SIG-M5 treated with dmso at 0.1 percent for 504 hours (cell line): ENCODE data around the gene CACNA1H.

Experiments used
- DNase-seq: peaks from one replicate; lab custom pipeline; 2025; ENCODE audit not compliant: unreplicated experiment; lab: John Stamatoyannopoulos, UW

Gene CACNA1H

GRCh38 chr16:1141716-1142115 is 11.2 kb upstream of the CACNA1H start:
- DNase-seq: no peak

GRCh38 chr16:1142911-1143310 is 10.0 kb upstream of the CACNA1H start:
- no peak for DNase-seq

DNA sequence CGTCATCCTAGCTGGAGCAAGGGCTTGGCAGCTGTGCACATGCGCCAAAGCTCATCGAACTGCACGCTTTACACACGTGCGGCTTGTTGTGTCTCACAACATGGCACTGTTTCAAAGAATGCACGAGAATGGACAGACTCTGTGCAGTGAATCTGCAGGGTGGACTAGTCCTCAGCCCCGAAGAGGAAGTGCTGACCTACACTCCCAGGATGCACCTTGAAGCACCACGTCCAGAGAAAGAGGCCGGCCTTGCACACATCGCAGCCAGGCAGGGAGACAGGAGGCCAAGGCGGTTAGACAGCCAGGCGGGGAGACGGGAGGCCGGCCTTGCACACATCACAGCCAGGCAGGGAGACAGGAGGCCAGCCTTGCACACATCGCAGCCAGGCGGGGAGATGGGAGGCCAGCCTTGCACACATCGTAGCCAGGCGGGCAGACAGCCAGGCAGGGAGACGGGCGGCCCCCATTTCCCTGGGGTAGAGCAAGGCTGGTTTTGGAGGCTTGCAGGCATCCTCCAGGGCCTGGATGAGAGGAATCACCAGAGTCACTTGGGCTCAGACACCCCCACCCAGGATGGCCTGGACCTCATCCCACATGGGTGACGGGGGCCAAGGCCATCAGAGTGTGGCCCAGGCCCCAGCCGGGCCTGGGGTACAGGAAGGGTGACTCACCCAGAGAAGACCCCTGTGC is 9.0 kb upstream of the CACNA1H start:
- no peak for DNase-seq

GRCh38 chr16:1144476-1145382 is 8.2 kb upstream of the CACNA1H start:
- DNase-seq: no peak

GRCh38 chr16:1145383-1146100 is 7.4 kb upstream of the CACNA1H start:
- DNase-seq: no peak

- no peak for DNase-seq
These were observed 6.5 kb upstream of the CACNA1H start for GRCh38 chr16:1146409-1146808.

DNA sequence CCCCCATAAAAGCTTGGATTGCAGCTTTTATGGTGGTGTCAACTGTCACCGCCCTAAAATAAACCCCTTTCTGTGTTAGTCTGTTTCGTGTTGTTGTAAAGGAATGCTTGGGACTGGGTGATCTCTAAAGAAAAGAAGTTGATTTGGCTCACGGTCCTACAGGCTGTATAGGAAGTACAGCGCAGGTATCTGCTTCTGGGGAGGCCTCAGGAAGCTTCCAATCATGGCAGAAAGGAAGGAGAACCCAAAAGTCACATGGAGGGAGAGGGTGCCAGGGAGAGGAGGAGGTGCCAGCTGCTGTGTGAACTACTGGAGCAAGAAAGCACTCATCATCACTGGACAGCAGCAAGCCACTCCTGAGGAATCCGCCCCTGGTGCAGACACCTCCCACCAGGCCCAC is 5.9 kb upstream of the CACNA1H start:
- DNase-seq: no peak

GRCh38 chr16:1149101-1149636 is 3.7 kb upstream of the CACNA1H start:
- DNase-seq: no peak

- peak; percentile 14 for DNase-seq
These were observed 2.4 kb upstream of the CACNA1H start for GRCh38 chr16:1150511-1150982.

- no peak for DNase-seq
These were observed 1.3 kb upstream of the CACNA1H start for GRCh38 chr16:1151424-1152122.

- no peak for DNase-seq
These were observed 725 bp upstream of the CACNA1H start for GRCh38 chr16:1152123-1152638.

DNA sequence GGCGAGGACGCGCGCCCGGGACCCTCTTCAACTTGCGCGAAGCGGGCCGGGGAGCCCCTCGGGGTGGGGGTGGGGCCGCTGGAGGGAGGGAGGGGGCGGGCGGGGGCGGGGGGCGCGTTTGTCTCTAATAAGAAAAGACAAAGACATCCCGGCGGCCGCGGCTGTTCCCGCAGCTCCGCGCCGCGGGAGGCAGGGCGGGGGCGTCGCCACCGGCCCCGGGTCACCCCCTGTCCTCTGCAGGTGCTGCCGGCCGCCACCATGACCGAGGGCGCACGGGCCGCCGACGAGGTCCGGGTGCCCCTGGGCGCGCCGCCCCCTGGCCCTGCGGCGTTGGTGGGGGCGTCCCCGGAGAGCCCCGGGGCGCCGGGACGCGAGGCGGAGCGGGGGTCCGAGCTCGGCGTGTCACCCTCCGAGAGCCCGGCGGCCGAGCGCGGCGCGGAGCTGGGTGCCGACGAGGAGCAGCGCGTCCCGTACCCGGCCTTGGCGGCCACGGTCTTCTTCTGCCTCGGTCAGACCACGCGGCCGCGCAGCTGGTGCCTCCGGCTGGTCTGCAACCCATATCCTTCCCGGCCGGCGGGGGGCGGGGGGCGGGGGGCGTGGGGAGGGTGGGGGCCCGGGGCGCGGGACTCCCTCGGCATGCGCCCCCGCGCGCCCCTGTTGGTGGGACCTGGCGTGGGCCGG is 714 bp downstream of the CACNA1H start:
- no peak for DNase-seq

GRCh38 chr16:1154291-1154886 is 1.5 kb downstream of the CACNA1H start:
- no peak for DNase-seq

- DNase-seq: no peak
These were observed 2.0 kb downstream of the CACNA1H start for GRCh38 chr16:1154887-1155331.

DNA sequence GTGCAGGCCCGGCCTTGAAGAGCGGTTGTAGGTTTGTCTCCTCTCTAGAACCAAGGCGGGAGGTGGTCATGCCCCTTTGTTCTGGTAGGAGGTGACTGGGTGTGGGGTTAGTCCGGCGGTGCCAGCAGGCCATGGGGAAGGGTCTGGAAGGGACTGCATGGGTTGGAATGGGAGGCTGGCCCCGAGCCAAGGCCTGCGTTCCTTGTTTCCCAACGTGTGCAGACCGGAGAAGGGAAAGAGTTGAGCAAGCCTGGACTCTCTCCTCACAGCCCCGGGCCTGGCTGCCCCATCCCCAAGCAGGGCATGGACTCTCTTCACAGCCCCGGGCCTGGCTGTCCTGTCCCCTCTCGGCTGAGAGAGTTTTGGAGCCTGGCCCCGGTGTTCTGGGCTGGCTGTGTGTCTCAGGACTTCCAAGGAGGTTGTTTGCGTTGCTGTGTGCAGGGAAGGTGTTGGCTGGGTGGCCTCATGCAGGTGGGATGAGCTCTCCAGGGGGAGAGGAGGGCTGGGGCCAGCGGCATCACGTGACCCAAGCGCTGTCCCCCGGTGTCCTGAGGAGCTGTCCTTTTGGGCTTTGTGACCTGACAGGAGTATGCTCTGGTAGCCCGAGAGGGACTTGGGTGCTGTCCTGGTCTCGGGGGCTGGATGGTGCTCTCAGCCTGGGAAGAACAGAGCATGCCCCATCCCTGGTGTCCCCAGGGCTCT is 2.6 kb downstream of the CACNA1H start:
- DNase-seq: no peak

DNA sequence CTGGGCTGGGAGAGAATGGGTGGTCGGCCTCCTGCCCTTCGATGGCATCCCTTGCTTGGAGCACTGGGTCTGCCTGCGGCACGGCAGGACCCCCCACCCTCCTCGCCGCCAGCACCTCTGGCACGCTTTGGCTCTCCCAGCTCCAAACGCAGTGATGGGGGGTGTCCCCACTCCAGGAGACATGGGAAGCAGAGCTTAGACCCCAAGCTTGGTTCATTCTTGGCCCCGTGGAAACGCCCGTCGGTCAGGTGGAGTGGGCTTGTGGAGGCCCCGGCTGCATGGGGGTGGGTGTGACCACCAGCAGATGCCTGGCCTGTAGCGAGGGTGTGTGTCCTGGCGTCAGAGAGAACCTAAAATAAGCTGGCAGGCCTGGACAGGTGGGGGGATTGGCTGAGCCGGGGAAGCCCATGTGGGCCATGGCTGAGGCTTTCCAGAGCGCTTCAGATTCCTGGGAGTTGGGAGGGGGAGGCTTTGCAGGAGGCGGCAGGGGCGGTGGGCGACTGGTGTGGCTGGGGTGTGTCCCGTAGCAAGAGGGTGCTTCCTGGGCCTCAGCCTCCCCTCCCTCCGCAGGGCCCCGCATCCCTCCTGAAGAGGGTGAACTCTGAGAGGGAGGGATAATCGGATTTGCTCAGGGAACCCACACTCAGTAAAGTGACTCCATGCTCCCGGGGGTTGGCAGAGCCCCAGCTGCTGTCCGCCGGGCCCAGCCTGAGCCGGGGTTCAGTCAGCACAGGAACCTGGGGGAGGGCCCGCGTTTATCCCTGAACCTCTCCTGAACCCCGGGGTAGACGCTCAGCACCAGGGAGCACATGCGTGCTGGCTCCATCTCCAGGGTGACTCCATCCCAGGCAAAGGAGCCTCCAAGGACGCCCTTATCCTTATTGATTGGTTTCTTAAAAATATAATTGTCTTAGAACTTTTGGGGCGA is 3.4 kb downstream of the CACNA1H start:
- DNase-seq: no peak

DNA sequence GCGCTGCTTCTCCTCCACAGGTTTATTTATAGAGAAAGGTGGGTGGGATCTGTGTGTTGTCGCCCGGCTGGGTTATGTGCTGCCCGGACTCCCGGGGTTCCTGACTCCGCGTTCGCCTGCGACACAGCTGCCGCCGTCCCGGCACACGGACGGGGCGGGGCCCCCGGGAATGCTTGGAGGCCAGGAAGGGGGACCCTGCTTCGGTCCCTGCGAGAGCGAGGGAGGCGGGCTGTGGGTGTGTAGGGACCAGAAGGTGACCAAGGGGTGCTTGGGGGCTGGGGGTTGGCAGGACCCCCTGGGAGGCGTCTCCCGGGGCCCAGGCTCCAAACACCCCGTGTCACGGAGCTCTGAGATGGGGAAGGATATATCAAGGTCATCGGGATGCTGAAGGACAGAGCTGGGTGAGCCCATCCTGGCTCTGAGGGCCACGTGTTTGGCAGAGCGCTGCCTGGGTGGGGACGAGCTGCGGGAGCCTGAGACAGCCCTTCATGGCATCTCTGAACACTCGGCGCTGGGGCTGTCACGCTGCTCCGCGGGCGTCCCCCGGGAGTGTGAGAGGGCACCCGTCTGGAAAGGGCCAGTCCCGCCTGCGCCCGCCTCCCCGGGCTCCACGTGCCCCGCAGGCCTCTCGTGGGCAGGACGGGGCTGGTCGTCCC is 4.2 kb downstream of the CACNA1H start:
- no peak for DNase-seq
